NCI-H187 treated with DMSO at 0.1 percent for 48 hours (cell line): ENCODE results near the gene IL20RB.
"Not testable (repeated sequence)": the region's sequence is repeated elsewhere in the genome, so short reads cannot be mapped to it uniquely, and the experiment has no call there.

ENCODE experiments used
- DNase-seq: peaks from one replicate; lab custom pipeline; 2025; lab: John Stamatoyannopoulos, UW

The IL20RB gene

GRCh38 chr3:136987398-136987980, 29.7 kb downstream of the IL20RB start:
- not testable (repeated sequence) for DNase-seq

DNA sequence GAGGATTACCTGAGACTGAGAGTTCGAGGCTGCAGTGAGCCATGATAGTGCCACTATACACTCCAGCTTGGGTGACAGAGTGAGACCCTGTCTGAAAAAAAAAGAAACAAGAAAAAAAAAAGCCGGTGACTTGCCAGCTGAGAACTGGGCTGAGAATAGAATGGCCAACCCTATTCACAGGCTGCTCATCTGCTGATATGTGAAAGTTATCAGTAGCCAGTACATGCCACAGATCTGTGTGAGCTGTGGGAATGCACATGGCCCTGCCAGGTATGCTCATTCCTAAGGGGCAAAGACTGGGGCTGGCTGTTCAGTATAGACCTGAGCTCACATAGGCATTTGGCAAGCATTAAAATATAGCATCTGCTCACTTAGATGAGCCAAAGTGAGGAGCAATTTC, 30.9 kb downstream of the IL20RB start:
- DNase-seq, result no peak

GRCh38 chr3:136989781-136990524, 32.2 kb downstream of the IL20RB start:
- no peak for DNase-seq

DNA sequence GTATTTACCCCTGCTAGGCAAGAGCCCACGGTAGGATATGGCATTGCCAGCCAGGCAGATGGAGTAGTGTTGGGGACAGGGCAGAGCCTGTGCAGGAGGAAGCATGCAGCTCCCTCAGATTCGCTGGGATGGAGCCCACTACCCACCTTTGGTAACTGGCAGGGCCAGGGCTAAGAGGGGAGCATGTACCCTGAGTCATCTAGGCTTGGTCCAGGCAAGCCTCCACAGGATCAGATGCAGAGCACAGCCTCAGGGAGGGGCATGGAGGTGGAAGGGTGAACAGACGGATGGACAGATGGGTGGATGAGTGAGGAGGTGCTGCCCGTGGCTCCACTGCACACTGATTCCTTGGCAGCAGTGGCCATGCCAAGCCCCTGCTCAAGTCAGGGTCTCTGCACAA, 33.0 kb downstream of the IL20RB start:
- no peak for DNase-seq

DNA sequence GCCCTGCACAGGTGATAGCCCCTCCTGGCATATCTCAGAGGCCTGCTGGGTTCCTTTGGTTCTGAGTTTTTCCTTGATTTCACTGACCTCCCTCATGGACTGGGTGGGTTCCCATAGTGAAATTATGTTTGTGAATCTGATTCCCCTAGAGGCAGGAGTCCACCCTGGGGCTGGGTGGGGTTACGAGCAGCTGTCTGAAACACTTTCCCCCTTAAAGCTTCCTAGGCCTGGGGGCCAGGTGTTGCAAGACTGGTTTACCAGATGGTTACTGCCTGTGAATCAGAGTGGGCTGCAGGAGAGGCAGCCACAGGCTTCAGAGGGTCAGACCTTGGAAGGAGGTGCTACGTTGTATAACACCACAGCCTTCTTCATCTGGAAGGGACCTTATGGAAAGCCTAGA, 34.3 kb downstream of the IL20RB start:
- no peak for DNase-seq

- no peak for DNase-seq
Measured at GRCh38 chr3:136994772-136995516, 37.2 kb downstream of the IL20RB start.

GRCh38 chr3:136995652-136996051, 37.9 kb downstream of the IL20RB start:
- no peak for DNase-seq

GRCh38 chr3:137000039-137000438, 42.3 kb downstream of the IL20RB start:
- DNase-seq, result no peak

DNA sequence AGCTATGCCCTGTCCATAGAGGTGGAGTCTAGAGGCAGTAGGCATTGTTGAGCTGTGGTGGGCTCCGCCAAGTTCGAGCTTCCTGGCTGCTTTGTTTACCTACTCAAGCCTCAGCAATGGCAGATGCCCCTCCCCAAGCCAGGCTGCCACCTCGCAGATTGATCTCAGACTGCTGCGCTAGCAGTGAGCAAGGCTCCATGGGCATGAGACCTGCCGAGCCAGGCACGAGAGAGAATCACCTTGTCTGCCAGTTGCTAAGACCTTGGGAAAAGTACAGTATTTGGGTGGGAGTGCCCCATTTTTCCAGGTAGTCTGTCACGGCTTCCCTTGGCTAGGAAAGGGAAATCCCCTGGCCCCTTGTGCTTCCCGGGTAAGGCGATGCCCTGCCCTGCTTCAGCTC, 49.6 kb downstream of the IL20RB start:
- DNase-seq, result not testable (repeated sequence)

GRCh38 chr3:137008131-137008530, 50.3 kb downstream of the IL20RB start:
- no peak for DNase-seq

DNA sequence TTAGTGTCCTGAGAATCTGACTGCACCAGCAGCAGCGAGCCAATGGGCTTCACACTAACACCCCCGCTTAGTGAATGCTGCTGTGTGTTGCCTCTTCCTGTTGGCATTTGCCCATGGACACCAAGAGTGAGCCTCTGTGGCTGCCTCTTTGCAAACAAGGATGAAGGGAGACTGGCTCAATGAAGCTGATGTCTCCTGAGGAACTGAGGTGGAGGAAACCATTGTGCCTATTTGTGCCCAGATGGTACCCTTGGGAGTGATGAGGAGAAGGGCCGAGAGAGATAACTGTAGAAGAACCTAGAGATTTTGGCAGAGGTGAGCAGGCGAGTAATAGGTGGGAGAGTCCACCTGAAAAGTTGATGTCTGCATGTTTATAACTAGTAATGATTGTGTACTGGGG, 51.2 kb downstream of the IL20RB start:
- no peak for DNase-seq

DNA sequence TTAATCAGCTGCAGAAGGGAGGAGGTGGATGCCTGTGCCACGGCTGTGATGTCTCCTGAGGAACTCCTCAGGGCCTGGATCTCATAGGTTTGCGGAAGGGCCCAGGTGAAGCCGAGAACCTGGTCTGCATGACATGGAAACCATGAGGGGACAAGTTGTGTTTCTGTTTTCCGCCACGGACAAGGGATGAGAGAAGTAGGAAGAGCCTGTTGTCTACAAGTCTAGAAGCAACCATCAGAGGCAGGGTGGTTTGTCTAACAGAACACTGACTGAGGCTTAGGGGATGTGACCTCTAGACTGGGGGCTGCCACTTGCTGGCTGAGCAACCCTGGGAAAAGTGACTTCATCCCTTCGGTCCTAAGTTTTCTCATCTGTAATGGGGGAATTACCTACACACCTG, 52.4 kb downstream of the IL20RB start:
- DNase-seq, result no peak

DNA sequence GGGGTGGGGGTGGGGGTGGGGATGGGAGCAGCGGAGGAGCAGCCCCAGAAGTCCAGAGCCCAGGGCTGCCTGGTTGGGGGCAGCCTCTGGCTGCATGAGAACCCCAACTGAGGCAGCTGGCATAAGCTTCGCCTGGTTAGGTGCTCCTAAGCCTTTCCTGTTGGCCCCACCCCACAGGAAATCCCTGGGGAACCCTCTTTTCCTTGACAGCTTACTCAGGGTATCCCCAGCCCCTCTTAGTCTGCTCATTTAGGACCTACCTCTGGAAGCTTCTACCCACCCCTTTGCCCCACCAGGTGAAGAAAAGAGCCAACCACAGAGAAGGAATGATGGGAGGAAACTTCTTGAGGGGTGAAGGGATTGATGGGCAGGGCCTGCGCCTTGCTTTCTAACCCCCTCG, 53.4 kb downstream of the IL20RB start:
- no peak for DNase-seq

- DNase-seq, result no peak
Measured at GRCh38 chr3:137012097-137012501, 54.3 kb downstream of the IL20RB start.

DNA sequence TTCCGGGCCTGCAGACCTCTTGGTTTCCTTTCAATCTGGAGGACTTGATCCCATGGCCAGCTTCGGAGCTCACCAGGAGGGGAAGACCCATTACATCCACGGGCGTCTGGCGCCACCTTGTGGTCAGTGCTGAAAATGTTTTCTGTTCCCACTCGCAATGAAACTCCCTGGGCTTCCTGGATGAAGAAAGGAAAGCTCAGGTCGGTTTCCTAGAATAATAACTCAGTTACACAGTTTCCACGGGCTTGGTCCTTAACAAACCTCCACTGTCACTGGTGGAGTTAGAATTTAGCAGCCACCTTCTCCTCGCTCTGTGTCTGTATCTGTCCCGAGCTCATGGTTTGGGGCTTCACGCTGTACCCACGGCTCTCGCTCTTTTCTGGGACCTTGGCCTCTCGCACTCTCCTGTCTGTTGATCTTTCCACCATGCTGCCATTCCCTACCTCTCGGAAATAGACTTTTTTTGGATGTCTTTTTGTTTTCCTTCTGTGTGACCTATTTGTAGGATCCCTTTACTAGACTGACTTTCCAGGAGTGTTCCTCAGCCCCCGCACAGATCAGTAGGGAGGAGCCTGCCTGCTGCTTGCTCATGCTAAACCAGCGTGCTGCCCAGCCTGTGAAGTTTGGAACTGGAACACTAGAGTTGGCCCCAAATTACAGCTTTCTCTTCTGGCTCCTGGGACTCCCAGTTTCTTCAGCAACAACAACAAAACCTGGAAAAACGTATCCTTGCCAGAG, 56.3 kb downstream of the IL20RB start:
- DNase-seq, result peak; percentile 6

GRCh38 chr3:137017316-137017715, 59.5 kb downstream of the IL20RB start:
- not testable (repeated sequence) for DNase-seq

DNA sequence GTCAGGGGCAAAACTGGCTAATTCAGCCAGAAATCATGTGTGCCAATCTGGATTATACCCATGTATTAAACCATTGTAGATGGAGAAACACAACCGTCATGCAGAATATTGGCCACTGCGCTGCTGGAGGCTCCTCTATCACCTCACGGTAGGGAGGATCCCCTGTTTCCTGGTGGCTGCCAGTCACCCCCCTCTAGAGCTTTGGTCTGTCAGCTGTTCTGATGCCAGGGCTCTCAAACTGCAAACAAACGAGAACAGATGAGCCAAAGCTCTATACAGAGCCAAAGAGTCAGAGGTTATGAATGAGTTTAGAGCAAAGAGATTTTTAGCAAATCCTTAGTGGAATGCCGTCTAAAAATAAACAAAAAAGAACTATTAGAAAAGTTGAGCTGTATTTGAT, 62.5 kb downstream of the IL20RB start:
- no peak for DNase-seq

- no peak for DNase-seq
Measured at GRCh38 chr3:137020888-137021287, 63.1 kb downstream of the IL20RB start.

DNA sequence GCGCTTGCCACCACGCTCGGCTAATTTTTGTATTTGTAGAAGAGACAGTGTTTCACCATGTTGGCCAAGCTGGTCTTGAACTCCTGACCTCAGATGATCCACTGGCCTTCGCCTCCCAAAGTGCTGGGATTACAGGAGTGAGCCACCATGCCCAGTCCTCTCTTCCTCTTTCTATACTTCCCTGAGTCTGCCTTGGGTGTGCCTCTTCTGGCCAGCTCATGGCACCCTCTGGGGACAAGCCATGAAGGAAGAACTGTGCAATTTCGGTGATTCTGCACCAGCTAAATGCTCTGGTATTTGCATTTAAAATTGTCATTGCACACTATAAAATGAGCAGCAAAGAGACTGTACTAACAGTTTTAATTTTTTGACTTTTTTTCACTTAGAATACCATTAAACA, 66.6 kb downstream of the IL20RB start:
- DNase-seq, result no peak

GRCh38 chr3:137026701-137027100, 68.9 kb downstream of the IL20RB start:
- DNase-seq, result no peak

DNA sequence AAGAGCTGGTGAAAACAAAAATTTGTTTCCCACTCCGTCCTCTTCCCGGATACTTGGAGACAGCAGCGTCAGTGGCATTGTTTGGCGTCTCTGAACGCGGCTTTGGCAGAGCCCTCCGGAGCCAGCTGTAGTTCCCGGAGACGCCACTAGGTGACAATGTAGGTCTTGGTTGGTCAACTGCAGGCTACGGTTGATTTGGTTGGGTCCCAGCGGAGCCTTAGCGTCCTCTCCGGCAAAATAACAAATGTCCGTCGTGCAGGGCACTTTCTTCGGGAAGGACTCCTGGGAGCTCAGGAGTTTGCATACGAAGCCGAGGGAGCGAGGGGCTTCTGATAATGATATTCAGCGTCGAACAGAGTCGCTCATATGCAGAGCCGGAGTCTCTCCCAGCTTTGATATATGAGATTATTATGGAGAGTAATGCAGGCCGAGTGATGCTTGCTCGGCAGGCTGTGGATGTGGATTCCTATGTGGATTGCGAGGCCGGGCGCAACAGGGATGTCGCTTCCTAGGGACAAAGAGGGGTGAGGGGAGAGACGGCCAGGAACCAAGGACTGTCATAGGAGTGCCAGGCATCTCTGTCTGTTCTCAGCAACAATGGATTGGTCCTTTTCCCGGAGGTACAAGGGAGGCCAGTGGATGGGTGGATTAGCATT, 74.8 kb downstream of the IL20RB start:
- peak; percentile 8 for DNase-seq

- DNase-seq, result no peak
Measured at GRCh38 chr3:137035631-137036030, 77.8 kb downstream of the IL20RB start.
